SU-DHL-6 (cell line): ENCODE measurements around the gene SLC38A11.

Experiments used
- H2AFZ ChIP-seq: fragments of 200-600 bp; sonication (generic); 2 replicates; pipeline ENCODE4 v1.6.1; 2014; ENCODE audit warnings: low read depth, mild to moderate bottlenecking, moderate library complexity, mixed read lengths, antibody characterized with exemption, low read length; ENCODE audit not compliant: severe bottlenecking
- H3F3A ChIP-seq: fragments of 200-600 bp; shearing (Covaris generic); 2 replicates; pipeline ENCODE4 v1.6.0; 2016; ENCODE audit warnings: antibody characterized with exemption, mild to moderate bottlenecking; ENCODE audit not compliant: insufficient read depth
- H3K27ac ChIP-seq: fragments of 200-600 bp; sonication (generic); 2 replicates; pipeline ENCODE4 v1.5.1; 2016; ENCODE audit warnings: low read depth, mild to moderate bottlenecking, low read length, moderate library complexity, mixed read lengths
- H3K27me3 ChIP-seq: fragments of 200-600 bp; sonication (generic), shearing (Covaris generic); 2 replicates; pipeline ENCODE4 v1.6.0; 2014; ENCODE audit warnings: mild to moderate bottlenecking, low read length
- H3K36me3 ChIP-seq: fragments of 200-600 bp; sonication (generic); 2 replicates; pipeline ENCODE4 v1.6.1; 2014; ENCODE audit warnings: mild to moderate bottlenecking, low read length, mixed read lengths
- H3K4me2 ChIP-seq: fragments of 300-600, 200-600 bp; shearing (Covaris generic), sonication (generic); 2 replicates; pipeline ENCODE4 v1.6.0; 2014; ENCODE audit warnings: low read length, low read depth, mild to moderate bottlenecking; ENCODE audit not compliant: poor library complexity, severe bottlenecking
- H3K4me3 ChIP-seq: fragments of 200-600 bp; sonication (generic); 2 replicates; pipeline ENCODE4 v1.5.1; 2014; ENCODE audit warnings: antibody characterized with exemption, low read length, mild to moderate bottlenecking, mixed read lengths; ENCODE audit not compliant: insufficient read depth, poor library complexity, severe bottlenecking
- H3K79me2 ChIP-seq: fragments of 200-600 bp; sonication (generic); 2 replicates; pipeline ENCODE4 v1.6.1; 2014; ENCODE audit warnings: mild to moderate bottlenecking, low read length, moderate library complexity; ENCODE audit not compliant: insufficient read depth
- H3K9ac ChIP-seq: fragments of 200-600 bp; sonication (generic); 2 replicates; pipeline ENCODE4 v1.7.0; 2014; ENCODE audit warnings: mild to moderate bottlenecking, low read length
- H3K9me2 ChIP-seq: fragments of 200-600 bp; sonication (generic); replicated peaks from 2 replicates; pipeline ENCODE4 v1.6.1; 2014; ENCODE audit warnings: low read length; ENCODE audit not compliant: insufficient read depth
- H3K9me3 ChIP-seq: fragments of 200-600 bp; sonication (generic); 2 replicates; pipeline ENCODE4 v1.6.1; 2014; ENCODE audit warnings: low read length, mixed read lengths; ENCODE audit not compliant: insufficient read depth
- H4K20me1 ChIP-seq: fragments of 200-600 bp; sonication (generic); 2 replicates; pipeline ENCODE4 v1.6.1; 2014; ENCODE audit warnings: low read depth, mild to moderate bottlenecking, antibody characterized with exemption, low read length, moderate library complexity, mixed read lengths
- EZH2phosphoT487 ChIP-seq: fragments of 200-600 bp; sonication (generic), shearing (Covaris generic); conservative IDR thresholded peaks from 2 replicates; pipeline ENCODE4 v1.6.1; 2018; ENCODE audit warnings: mild to moderate bottlenecking, antibody characterized with exemption, low read length, moderate library complexity, mixed read lengths
- TF ChIP-seq, protein P1 (sequence below): fragments of 200-600 bp; sonication (generic); IDR thresholded peaks from one replicate; pipeline ENCODE4 v1.5.1; 2017; ENCODE audit warnings: antibody characterized with exemption, mild to moderate bottlenecking, low read length, moderate library complexity; ENCODE audit not compliant: insufficient read depth, poor library complexity, severe bottlenecking

SLC38A11 gene

DNA sequence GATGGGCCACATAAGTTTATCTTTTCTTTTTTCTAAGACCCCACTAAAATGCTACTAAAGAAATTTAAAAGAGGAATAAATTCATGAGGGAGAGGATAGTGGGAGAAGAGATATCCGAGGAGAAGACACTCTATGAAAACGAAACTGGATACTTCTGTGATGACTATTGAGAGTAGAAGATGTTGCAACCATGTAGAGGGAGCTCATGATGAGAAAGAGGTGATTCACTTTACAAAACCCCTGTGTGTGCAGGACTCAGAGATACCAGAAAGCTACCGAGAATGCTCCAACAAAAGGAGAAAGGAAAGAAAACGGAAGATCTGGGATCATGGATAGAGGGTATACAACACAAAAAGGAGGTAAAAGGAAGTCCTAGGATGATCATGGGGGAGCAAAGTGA, 34.9 kb downstream of the SLC38A11 start:
- Histone ChIP-seq H4K20me1 (no peaks in the 10 kb centered on the region), H3K9me3 (no peaks in the 10 kb centered on the region), H3F3A (no peaks in the 10 kb centered on the region), H3K79me2 (no peaks in the 10 kb centered on the region), H3K27me3 (no peaks in the 10 kb centered on the region), H3K4me2 (no peak overlapping the region), H3K9ac (no peak overlapping the region), H3K4me3 (no peak overlapping the region), H2AFZ (no peak overlapping the region), H3K36me3 (no peaks in the 10 kb centered on the region), H3K9me2 (no peaks in the 10 kb centered on the region), H3K27ac (no peak overlapping the region)
- no peak for TF ChIP-seq EZH2phosphoT487
- TF ChIP-seq, protein P1, sequence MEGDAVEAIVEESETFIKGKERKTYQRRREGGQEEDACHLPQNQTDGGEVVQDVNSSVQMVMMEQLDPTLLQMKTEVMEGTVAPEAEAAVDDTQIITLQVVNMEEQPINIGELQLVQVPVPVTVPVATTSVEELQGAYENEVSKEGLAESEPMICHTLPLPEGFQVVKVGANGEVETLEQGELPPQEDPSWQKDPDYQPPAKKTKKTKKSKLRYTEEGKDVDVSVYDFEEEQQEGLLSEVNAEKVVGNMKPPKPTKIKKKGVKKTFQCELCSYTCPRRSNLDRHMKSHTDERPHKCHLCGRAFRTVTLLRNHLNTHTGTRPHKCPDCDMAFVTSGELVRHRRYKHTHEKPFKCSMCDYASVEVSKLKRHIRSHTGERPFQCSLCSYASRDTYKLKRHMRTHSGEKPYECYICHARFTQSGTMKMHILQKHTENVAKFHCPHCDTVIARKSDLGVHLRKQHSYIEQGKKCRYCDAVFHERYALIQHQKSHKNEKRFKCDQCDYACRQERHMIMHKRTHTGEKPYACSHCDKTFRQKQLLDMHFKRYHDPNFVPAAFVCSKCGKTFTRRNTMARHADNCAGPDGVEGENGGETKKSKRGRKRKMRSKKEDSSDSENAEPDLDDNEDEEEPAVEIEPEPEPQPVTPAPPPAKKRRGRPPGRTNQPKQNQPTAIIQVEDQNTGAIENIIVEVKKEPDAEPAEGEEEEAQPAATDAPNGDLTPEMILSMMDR = no peak

DNA sequence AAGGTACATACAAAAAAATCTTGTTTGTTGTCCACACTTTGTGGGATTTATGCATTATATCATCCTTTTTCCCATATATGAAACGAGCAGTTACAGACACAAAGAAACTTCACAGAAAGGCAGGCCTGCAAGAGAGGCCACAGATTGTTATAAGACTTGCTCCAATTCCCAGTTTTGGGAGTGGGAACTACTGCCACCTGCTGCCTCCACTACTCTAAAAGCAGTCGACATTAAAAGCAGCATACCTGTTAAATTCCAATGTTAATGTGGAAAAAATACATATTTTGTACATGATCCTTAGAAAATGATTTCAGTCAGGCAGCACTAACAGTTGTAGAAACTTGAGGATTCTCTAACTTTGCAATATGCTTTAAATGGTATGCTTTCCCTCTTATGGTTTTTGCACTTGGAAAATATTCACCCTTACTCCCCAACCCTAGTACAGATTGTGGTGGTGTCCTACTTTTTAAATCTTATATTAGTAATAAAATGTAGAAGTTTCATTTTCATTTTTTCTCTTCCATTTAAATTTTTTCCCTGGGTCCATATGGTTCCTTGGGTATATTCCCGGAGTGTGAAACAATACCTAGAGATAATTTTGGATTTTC, 37.9 kb downstream of the SLC38A11 start:
- Histone ChIP-seq H3K4me3 (no peak overlapping the region), H3K9me3 (no peaks in the 10 kb centered on the region), H3K27ac (no peak overlapping the region), H3K9ac (no peak overlapping the region), H3K36me3 (no peaks in the 10 kb centered on the region), H3K9me2 (no peaks in the 10 kb centered on the region), H3K27me3 (no peaks in the 10 kb centered on the region), H3F3A (no peaks in the 10 kb centered on the region), H3K79me2 (no peaks in the 10 kb centered on the region), H4K20me1 (no peaks in the 10 kb centered on the region), H2AFZ (no peak overlapping the region), H3K4me2 (no peak overlapping the region)
- TF ChIP-seq, protein P1 = no peak
- TF ChIP-seq EZH2phosphoT487 = no peak

DNA sequence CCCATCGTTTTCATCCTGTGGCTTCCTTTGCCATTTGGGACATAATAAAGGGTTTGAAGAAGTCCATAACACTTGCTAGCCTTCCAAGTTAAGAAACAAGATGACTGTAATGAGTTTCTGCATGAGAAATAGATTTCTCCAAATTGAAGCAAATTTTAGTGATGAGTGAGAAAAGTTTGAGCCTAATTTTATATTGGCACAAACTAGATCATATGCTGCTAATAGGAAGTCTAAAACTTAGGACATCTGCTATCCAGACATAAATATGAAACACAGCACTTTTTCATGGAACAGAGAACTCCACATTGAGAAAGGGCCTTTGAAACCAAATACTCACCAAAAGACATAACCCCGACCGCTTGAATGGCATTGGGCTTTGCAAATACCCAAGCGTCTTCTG, 39.8 kb downstream of the SLC38A11 start:
- H3K4me3 ChIP-seq = no peak overlapping the region
- no peak overlapping the region for H3K9ac ChIP-seq
- no peaks in the 10 kb centered on the region for H3K79me2 ChIP-seq
- H2AFZ ChIP-seq = no peak overlapping the region
- no peaks in the 10 kb centered on the region for H3K27me3 ChIP-seq
- H3K9me3 ChIP-seq = no peaks in the 10 kb centered on the region
- no peaks in the 10 kb centered on the region for H3K9me2 ChIP-seq
- H3K4me2 ChIP-seq = no peak overlapping the region
- no peaks in the 10 kb centered on the region for H4K20me1 ChIP-seq
- no peak for TF ChIP-seq EZH2phosphoT487
- TF ChIP-seq, protein P1 = no peak
- no peak overlapping the region for H3K27ac ChIP-seq
- H3K36me3 ChIP-seq = no peaks in the 10 kb centered on the region
- no peaks in the 10 kb centered on the region for H3F3A ChIP-seq
